HG02870 (cell line): ENCODE data around the gene FAM237B.
"Not testable (repeated sequence)": the region's sequence is repeated elsewhere in the genome, so short reads cannot be mapped to it uniquely, and the experiment has no call there.

Experiments
- ATAC-seq: cut with Tn5 transposase; IDR thresholded peaks from one replicate; pipeline ENCODE4 v1.9.1; 2021; ENCODE audit warnings: mild to moderate bottlenecking, moderate library complexity; ENCODE audit not compliant: unreplicated experiment

FAM237B gene

DNA sequence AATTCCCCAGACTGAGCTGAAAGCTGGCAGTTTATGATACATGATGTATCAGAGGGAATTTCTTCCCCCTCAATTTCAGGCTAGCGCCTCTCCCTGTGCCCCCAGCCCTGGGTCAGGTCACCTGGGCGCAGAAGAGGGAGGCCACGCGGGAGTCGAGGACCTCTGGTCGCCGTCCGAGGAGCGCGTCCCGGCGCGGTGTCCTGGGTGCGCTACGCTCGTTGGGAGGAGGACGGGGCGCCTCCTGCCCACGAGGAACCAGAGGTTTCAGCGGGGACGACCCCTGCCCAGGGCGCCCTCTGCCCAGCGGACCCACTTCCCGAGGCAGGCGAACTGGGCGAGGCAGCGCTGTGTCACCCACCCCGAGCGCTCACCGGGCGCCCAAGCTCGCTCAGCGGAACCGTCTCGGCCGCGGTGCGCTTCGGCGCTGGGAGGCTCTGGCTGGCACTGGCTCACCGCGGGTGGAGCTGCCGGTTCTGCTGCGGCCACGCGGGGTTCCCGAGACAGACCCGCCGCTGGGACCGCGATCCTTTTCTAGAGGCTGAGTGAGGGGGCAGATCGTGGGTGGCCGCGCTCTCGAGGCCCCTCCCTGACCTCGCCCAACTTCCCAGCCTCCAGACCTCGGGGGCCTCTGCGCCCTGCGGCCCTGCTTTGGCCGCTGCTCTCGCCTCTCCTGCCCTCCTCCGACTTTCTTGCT lies at the start of gene FAM237B:
Gene FAM237B (minus strand): TSS at position 504 of the 694 bp plus-strand sequence. CDS start 1,556 bp downstream, outside the sequence.
- no peak for ATAC-seq

GRCh38 chr7:90351987-90352386 lies 30.9 kb upstream of the FAM237B start:
- ATAC-seq: no peak

- not testable (repeated sequence) for ATAC-seq
Measured at GRCh38 chr7:90350032-90350431, 28.9 kb upstream of the FAM237B start.

DNA sequence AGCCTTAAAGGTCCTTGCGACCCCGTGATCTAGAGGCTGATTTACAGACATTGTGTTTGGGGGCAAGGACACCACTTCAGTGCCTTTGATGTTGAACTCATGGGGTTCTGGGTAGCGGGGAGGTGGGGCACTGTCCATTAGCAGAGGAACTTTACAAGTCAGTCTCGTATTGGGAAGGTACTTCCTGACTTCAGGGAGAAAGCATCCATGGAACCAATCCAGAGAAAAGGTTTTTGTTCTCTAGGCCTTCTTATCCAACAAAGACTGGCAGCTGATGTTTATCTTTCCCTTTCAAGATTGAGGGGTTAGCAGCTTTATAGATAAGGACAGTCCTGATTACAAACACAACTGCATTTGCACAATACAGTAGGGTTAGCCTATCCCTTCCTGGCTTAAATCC lies 28.2 kb upstream of the FAM237B start:
- no peak for ATAC-seq

DNA sequence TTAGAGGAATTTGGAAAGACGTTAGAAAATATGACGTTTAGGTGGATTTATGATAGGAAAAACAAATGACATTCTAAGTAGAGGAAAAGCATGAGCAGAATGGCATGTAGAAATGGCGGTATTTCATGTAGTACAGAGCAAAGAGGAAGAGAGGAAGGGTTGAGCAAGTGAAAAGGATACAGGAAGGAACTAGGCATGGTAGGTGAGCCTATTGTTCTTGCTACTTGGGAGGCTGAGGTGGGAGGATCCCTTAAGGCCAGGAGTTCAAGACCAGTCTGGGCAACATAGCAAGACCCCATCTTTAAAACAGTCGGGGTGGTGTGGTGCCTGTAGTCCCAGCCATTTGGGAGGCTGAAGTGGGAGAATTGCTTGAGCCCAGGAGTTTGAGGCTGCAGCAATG lies 26.7 kb upstream of the FAM237B start:
- ATAC-seq: no peak

DNA sequence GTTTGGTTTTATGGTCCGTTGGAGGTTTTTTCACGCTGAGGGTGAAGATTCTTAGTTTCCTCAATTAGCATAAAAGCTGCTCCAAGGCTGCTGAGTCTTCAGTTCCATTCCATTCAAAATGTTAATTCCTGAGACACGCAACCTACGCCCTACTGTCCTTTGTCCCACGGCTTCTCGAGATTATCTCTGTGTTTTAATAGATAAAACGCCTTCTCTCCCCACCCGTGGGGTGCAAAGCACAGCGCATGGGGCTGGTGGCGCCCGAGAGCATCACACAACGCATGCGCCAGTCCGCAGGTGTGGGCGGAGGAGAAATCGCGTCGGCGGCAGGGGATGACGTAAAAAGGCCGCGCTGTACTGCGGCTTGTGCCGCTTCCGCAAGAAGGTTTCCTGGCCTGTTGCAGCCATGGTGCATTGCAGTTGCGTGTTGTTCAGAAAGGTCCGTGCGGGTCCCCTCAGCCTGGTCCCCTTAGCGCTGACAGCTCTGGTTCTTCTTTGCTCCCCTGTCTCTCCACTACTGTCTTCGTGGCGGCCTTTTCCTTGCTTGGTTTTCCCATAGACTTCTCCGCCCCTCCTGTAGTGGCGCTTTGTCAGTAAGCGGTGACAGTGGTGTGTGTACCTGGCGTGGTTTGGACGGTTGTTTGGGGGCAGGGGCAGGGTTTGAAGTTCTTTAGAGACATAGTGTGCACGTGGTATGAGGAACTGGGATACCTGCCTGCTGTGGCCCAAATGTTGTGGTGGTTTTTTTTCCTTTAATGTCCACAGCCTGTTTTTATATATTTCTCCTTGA lies 25.4 kb upstream of the FAM237B start, which contains the start of gene GTPBP10:
Gene GTPBP10 (plus strand): TSS at position 381 of the 790 bp plus-strand sequence. CDS start 26 bp downstream, at position 407.
- ATAC-seq: peak; percentile 94

DNA sequence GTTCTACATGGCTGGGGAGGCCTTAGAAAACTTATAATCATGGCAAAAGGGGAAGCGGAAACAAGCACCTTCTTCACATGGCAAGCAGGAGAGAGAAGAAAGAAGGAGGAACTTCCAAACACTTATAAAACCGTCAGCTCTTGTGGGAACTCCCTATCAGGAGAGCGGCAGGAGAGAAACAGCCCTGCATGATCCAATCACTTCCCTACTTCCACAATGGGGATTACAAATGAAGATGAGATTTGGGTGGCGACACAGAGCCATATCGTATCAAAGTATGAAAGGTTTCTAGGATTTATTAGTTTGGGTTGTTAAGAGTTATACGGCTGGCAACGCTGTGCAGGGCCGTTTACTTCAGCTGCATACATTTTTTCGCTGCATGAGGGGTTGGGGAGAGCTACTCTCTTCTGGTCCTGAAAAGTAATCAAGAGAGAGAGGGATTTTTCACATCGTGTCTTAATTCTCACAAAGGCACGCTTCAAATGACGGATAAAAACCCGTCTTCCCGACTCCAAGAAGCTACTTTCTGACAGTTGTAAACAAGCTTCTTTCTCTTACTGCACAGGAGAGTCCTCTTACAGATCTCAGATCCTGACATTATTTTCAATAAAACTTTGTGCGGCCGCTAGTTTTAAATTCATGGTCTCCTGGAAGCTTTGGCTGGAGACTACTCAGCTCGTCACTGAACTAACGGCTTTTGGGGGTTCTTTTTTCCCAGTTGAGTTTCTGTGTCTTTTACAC lies 24.7 kb upstream of the FAM237B start:
- ATAC-seq: peak; percentile 12

- no peak for ATAC-seq
Measured at GRCh38 chr7:90345016-90345415, 23.9 kb upstream of the FAM237B start.

GRCh38 chr7:90337106-90337505 lies 16.0 kb upstream of the FAM237B start:
- ATAC-seq: no peak

DNA sequence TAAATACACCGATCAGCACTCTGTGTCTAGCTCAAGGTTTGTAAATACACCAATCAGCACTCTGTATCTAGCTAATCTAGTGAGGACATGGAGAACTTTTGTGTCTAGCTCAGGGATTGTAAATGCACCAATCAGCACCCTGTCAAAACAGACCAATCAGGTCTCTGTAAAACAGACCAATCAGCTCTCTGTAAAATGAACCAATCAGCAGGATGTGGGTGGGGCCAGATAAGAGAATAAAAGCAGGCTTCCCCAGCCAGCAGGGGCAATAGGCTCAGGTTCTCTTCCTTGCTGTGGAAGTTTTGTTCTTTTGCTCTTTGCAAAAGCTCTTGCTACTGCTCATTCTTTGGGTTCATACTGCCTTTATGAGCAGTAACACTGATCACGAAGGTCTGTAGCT lies 13.8 kb upstream of the FAM237B start:
- not testable (repeated sequence) for ATAC-seq

DNA sequence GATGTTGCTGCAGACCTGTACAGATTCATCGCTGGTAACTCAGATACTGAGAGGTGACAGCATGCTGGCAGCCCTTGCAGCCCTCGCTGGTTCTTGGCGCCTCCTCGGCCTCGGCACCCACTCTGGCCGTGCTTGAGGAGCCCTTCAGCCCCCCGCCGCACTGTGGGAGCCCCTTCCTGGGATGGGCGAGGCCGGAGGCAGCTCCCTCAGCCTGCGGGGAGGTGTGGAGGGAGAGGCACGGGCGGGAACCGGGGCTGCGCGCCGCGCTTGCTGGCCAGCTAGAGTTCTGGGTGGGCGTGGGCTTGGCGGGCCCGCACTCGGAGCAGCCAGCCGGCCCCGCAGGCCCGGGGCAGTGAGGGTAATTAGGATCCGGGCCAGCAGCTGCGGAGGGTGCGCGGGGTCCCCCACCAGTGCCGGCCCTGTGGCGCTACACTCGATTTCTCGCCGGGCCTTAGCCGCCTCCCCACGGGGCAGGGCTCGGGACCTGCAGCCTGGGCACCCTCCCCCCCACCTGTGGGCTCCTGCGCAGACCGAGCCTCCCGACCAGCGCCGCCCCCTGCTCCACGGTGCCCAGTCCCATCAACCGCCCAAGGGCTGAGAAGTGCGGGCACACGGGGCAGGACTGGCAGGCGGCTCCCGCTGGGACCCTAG lies 13.2 kb upstream of the FAM237B start:
- no peak for ATAC-seq

DNA sequence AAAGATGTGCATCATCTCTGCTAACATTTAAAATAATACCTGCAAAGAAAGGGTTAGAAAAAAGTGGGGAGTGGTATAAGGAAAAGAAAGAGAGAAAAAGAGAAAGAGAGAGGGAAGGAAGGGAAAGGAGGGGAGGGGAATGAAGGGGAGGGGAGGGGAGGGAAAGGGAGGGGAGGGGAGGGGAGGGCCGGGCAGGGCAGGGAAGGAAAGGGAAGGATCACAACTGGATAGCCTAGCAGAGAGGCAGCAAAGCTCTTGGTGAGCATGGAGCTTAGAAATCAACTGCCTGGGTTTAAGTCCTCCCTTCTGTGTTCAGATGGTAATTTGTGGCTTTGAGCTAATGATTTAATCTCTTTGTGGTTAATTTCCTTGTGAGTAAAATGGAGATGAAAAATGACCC lies 5.4 kb upstream of the FAM237B start:
- ATAC-seq: no peak

- ATAC-seq: no peak
Measured at GRCh38 chr7:90322837-90323236, 1.7 kb upstream of the FAM237B start.

DNA sequence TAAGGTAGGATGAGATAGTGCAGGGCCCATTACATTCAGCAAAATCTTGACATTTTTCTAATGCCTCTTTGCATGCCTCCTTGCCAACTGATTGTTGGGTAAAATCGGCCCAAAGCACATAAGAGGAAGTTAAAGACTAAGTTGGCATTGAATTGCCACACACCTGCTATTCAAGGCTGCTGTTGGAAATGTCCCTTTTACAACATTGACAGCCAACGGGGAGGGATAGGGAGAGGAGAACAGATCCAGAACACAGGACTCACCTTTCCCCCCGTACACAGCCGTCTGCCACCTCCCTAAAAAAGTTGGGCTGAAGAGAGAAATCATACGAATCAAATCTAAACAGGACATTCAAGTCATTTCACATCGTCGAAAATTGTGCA lies 695 bp downstream of the FAM237B start:
- no peak for ATAC-seq

DNA sequence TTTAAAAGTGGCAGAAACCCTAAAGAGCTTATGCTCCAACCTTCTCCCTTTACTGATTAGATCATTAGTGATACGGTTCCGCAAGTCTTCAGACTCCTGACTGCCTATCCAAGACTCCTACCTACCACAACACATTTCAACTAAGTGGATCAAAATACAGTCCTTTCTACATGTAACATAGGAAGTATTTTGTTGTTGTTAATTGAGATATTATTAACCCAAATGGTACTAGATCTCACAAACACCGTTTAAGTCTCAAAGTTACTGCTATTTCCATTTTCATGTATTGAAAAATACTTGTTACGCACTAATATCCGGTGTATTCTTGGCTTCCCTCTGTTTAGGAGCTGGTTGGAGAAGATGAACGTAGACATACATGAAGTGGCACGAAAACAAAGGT lies 1.1 kb downstream of the FAM237B start:
- no peak for ATAC-seq

DNA sequence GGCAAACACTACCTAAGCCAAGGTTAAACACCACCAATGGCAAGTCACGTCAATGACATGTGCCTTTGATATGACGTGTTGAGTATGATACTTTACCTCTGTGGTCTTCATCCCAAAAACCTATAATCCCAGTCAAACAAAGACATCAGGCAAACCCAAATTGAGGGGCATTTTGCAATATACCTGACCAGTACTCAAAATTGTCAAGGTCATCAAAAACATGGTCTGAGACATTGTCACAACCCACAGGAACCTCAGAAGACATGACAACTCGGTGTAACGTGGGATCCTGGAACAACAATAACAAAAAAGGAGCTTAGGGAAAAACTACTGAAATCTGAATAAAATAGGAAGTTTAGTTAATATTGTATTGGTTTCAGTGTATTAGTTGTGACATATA lies 7.2 kb downstream of the FAM237B start:
- no peak for ATAC-seq

- ATAC-seq: no peak
Measured at GRCh38 chr7:90312745-90313144, 8.4 kb downstream of the FAM237B start.

DNA sequence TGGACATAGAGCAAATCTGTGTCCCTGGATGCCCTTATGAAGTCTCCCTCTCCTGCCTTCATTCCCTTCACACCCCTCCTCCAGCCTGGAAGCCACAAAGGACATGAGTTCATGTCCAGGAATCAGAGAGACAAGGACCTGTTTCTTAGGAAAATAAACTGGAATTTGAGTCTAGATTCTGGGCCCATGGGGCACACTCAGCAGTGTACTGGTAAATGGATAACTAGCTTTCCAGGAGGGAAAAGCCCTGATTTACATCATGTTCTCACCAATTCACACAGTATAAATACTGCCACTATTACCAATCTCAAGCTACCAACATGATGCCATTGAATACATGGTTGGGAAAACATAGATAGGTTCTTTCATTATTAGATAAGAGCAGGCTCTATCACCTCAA lies 9.9 kb downstream of the FAM237B start:
- no peak for ATAC-seq

DNA sequence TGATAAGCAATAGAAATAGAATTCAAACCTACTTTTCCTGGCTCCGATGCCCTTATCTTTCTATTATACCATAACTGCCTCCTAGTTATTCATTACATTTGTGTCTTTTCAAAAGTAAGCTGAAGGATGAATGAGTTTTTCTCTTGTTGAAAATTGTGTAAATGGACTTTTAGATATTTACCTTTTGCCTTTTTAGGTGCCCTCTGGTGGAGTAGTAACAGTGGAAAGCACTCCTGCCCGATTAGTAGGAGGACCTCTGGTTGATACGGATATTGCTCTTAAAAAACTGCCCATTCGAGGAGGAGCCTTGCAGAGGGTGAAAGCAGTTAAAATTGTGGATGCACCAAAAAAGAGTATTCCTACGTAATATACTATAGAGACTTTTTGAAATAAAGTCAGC lies 11.2 kb downstream of the FAM237B start:
- no peak for ATAC-seq

GRCh38 chr7:90303241-90303640 lies 17.9 kb downstream of the FAM237B start:
- no peak for ATAC-seq
